NCI-H2107 (cell line): ENCODE results near the gene MMP7.
"Not testable (repeated sequence)": the region's sequence is repeated elsewhere in the genome, so short reads cannot be mapped to it uniquely, and the experiment has no call there.

Experiments used
- DNase-seq: peaks from one replicate; lab custom pipeline; 2025; lab: John Stamatoyannopoulos, UW

The MMP7 gene

DNA sequence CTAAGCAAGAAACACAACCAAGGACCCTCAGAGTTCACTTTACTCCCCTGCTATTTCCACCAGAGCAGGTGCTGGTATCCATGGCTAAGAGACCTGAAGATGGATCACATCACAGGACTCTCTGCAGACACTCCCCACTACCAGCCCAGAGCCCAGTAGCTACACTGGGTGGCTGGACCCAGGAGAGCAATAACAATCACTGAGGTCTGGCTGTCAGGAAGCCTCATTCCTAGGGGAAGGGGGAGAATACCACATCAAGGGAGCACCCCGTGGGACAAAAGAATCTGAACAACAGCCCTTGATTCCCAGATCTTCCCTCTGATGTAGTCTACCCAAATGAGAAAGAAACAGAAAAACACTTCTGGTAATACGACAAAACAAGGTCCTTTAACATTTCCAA is 9.0 kb upstream of the MMP7 start:
- DNase-seq: no peak

DNA sequence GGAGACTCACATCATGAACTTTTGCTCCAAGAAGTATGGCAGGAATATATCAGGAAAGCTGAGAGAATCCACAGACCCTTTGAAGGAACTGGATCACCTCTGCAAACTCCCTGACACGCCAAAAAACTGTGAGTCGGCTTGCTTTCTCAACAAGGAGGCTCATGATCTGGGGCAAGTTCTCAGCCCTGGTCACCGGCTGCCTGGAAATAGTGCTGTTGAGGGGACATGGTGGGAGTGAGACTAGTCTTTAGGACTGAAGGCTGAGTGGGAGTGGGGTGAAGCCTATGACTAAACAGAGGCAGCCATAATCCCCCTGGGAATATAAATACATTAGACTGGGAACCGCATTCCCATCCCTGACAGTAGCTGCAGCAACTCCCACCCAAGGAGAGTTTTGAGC is 8.4 kb upstream of the MMP7 start:
- DNase-seq: no peak

DNA sequence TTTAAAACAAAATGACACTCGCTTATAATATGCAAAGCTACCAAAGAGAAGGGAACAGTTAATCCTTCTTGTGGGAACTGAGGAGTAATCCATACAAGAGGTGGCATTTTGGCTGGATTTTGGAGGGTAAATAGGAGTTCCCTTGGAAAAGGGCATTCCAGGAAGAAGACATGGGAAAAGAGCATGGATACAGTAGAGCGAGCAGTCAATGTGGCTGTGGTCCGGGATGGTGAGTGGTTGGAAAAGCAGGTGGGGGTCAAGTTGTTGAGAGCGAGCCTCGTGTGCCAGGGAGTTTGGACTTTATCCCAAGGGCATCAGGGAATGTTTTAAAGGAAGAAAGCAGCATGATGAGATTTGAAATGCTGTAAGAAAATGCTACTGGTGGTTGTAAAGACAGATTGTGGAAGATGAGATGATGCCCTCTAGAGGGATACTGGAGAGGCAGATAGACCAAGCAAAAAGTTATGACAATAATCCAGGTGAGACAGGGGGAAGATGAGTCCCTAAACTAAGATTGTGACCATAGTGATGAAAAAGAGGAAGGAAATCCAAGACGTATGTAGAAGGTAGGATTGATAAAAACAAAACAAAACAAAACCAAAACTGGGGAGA is 3.8 kb upstream of the MMP7 start:
- DNase-seq: no peak

DNA sequence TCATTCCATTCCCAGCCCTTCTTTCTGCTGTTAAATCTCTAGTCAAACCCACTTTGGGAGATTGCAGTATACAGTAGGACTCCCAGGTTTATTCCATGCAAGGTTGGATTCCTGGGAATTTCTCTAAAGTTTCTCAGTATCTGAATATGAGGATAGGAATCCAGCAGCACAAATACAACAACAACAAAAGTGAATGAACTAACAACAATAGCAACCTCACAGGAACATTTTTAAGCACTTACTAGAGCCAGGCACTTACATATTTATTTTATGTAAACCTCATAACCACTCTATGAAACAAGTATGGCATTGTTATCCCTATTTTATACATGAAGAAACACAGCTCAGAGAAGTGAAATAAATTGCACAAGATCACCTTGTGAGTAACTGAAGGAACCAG is 1.9 kb downstream of the MMP7 start:
- no peak for DNase-seq

DNA sequence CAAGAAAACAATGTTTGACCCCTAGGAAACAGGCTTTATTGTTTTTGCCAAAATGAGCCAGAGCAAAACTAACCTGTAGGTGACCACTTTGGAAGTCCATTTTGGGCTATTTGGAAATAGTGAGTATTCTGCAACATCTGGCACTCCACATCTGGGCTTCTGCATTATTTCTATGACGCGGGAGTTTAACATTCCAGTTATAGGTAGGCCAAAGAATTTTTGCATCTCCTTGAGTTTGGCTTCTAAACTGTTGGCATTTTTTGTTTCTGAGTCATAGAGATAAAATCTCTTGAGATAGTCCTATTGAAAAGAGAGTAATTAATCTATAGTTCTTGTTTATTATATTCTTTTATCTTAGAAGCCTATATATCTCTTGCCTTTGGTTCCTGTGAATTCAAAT is 2.9 kb downstream of the MMP7 start:
- no peak for DNase-seq

DNA sequence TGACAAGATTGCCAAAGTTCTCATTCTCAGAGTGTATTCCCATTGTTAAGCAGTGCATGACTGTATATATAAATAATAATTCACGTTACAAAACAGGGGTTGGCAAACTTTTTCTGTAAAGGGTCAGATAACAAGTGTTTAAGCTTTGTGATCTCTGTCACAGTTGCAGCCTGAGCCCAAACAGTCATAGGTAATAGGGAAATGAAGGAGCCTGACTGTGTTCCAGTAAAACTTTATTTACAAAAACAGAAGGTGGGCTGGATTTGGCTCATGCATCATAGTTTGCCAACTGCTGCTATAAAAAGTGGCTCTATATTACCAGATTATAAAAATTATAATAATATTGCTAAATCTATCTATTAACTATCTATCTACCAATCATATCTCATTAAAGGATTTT is 3.5 kb downstream of the MMP7 start:
- no peak for DNase-seq

DNA sequence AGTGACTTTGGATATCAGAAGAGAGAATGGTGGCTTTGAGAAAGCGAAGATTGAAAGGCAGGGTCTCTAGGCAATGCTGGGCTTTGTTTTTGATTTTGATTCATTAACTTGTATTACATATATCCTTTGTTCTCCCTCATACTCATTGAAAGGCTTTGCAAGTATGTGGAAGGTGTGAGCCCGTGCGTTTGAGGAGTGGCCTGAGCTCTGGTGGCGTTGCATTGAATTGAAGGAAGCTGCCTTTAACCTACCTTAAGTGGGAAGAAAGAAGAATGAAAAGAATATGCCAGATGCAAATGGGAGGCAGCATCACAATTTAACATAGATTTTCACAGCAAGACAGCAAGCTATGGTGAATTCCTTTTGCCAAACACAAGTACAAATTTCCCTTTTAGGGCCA is 6.7 kb downstream of the MMP7 start:
- DNase-seq: no peak

DNA sequence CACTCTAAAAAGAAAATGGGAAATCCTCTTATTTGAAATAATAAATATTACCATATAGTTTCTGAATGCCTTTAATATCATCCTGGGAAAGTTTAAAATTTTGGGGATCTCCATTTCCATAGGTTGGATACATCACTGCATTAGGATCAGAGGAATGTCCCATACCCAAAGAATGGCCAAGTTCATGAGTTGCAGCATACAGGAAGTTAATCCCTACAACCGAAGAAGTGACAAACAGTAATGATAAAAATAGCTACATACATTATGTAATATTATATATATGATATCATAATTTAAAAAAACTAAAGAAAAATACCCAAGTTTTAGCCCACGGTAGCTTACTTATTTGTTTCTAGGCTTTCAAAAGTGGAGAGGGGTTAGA is 7.4 kb downstream of the MMP7 start:
- no peak for DNase-seq

DNA sequence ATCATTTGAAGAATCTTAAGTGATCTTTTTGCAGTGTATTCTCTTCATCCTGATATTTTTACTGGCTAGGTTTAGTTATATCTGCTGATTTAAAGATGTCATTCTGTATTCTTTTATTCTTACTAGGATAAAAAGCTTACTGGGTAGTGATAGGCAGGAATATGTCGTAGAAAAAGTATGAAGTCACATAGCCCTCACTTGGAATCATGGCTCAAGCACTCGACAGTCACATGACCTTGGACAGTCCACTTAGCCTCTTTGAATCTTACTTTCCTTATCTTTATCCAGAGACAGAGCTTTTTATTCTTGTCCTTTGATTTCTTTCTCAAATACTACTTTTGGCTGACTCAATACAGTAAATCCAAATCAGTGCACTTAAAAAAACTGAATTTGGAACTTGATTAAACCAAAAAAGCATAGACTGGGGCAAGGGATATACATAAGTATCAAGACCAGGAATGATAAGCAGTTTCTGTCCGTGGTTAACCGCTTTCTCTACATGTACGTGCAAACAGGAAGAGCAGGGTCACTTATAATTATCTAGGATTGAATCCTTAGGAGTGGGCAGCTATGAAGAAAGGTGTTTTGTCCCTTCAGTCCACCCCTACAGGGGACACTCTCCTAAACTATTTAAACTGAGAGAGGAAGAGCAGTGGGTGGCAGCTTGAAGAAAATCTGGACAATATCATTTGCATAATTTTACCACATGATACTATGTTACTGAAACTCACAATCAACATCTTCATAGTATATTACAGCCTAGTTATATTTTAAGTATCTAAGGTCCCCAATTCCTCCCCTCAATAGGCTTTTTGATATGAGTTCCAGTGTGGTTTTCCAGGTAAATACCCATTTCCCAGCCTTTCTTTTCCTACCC is 8.0 kb downstream of the MMP7 start:
- DNase-seq: no peak

DNA sequence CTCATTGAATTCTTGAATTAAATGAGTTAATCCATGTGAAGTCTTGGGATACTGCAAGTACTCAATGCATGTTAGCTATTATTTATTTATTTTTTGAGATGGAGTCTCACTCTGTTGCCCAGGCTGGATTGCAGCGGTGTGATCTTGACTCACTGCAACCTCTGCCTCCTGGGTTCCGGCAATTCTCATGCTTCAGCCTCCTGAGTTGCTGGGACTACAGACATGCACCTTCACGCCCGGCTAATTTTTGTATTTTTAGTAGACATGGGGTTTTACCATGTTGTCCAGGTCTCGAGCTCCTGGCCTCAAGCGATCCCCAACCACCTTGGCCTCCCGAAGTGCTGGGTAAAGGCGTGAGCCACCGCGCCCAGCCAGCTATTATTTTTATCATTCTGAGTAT is 9.4 kb downstream of the MMP7 start:
- DNase-seq: no peak

DNA sequence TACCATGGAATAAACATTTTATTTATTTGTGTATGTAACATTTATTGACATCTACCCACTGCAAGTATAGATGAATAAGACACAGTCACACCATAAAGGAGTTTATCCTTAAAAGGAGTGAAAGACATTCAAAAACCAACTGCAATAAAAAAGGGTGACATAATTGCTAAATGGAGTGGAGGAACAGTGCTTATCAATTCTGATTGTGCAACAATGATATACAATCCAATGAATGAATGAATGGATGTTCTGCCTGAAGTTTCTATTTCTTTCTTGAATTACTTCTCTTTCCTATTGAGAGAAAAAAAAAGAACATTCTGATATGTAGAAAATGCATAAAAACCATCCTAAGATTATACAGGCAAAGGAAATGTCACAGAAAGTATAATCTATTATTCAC is 10.0 kb downstream of the MMP7 start:
- no peak for DNase-seq

DNA sequence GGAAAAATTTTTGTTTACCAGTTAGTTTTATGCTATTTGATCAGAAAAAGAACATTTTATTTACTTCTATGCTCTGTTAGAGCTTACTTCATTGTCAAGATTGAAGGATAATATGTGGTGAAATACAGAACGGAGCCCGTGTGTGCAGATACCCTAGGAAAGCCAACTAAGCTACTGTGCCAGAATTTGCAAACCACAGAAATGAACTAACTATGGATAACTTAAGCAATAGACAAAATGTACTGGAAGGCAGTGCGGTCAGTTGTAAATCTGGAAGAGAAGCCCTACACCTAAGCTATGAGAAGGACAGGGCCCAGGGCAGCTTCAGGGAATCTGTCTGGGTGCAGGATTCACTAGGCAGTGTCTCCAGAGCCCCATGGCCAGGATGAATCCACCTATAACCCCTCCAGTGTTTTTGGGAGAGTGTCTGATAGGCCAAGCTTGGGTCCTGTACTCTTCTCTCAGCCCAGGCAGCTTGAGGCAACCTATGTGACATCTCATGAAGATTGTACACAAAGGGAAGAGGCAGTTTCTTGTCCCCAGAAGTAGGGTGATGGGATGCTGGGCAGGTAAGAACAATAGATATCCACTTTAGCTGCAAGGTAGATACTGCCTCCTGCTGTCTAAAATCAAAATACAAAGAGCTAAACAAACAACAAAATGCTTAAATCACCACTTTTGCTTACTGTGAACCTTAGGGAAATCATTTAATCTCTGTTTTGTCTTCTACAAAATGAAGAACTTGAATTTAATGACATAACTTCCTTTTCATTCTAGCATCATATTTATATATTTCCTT is 12.1 kb downstream of the MMP7 start:
- no peak for DNase-seq

DNA sequence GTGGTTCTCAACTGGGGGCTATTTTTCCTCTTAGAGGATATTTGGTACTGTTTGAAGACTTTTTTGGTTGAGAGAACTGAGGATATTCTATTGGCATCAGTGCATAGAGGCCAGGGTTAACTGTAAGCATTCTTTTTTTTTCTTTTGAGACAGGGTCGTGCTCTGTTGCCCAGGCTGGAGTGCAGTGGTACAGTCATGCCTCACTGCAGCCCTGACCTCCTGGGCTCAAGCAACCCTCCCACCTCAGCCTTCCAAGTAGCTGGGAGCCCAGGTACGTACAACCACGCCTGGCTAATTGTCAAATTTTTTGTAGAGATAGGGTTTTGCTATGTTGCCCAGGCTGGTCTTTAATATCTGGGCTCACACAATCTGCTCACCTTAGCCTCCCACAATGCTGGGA is 12.9 kb downstream of the MMP7 start:
- DNase-seq: no peak

DNA sequence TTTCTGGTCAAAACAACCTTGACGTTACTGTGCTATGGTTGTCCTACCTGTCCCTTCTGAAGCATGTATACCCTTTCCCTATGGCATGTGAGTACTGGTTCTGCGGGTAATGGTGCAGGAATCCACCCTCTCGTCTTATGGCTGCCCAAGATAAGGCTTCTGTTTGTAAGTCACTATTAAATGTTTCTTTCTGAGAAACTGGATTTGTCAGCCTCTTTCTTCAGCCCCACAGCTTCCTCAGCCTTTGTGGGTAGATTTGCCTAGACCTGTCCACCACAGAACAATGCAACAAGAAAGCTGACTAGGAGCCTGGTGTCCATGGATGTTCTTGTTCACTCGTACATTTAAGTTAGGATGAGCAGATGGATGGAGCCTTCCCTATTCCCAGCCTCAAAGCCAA is 14.4 kb downstream of the MMP7 start:
- DNase-seq: no peak

DNA sequence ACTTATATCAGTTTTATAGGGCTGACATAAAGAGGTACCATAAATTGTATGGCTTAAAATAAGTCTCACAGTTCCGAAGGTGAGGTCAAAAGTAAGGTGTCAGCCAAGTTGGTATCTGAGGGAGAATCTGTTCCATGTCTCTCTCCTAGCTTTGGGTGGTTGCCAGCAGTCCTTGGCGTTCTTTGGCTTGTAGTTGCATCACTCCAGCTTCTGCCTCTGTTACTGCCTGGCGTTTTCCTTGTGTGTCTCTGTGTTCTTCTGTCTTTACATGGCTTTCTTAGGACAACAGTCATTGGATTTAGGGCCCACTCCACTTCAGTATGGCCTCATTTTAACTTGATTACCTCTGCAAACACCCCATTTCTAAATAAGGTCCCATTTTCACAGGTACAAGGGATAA is 16.7 kb downstream of the MMP7 start:
- DNase-seq: no peak

DNA sequence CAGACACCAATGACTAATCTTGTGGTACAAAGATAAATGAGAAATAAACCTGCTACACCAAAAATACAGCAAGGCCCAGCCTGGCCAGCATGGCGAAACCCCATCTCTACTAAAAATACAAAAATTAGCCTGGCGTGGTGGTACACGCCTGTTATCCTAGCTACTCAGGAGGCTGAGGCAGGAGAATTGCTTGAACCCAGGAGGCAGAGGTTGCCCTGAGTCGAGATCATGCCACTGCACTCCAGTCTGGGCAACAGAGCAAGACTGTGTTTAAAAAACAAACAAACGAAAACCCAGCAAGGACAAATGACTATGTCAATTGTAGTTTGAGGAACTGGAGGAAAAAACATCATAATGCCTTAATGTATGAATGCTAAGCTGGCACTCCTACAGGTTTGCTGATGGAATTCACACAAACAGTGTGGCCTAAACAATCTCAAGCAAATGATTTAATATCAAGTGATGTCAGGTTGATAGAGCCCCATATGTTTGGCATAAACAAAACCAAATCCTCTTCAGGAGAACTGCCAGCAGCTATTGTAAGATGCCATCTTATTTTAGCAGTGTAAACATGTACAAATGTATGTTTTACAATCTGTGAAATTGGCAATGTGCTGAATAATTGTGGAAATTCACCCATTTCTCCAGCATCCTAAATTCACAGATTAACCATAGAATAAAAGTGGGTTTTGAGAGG is 20.0 kb downstream of the MMP7 start:
- no peak for DNase-seq

DNA sequence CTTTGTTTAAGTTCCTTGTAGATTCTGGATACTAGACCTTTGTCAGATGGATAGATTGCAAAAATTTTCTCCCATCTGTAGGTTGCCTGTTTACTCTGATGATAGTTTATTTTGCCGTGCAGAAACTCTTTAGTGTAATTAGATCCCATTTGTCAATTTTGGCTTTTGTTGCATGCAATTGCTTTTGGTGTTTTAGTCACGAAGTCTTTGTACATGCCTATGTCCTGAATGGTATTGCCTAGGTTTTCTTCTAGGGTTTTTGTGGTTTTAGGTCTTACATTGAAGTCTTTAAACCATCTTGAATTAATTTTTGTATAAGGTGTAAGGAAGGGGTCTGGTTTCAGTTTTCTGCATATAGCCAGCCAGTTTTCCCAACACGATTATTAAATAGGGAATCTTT is 27.7 kb downstream of the MMP7 start:
- not testable (repeated sequence) for DNase-seq

DNA sequence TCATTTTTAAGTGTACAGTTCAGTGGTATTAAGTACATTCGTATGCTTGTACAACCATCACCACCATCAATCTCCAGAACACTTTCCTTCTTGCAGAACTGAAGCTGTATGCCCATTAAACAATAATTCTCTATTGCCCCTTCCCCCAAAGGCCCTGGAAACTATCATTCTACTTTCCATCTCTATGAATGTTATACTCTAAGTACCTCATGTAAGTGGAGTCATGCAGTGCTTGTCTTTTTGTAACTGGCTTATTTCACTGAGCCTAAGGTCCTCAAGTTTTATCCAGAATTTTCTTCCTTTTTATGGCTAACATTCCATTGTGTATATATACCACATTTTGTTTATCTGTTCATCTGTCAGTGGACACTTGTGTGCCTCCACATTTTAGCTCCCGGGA is 29.7 kb downstream of the MMP7 start:
- no peak for DNase-seq

DNA sequence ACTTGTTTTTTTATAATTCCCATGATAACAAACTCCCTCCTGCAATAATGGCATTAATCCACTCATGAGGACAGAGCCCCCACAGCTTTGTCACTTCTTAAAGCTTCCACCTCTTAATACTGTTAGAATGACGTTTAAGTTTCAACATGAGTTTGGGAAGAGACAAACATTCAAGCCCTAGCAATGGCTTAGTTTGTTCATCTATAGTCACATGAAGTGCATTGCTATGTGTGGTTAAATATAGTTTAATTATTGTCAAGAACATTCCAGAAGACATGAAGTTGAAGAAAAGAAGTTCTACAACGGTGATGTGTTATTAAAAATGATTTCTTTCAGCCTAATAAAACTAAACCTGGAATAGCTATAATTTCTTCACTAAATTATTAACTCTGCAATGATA is 30.6 kb downstream of the MMP7 start:
- DNase-seq: no peak

DNA sequence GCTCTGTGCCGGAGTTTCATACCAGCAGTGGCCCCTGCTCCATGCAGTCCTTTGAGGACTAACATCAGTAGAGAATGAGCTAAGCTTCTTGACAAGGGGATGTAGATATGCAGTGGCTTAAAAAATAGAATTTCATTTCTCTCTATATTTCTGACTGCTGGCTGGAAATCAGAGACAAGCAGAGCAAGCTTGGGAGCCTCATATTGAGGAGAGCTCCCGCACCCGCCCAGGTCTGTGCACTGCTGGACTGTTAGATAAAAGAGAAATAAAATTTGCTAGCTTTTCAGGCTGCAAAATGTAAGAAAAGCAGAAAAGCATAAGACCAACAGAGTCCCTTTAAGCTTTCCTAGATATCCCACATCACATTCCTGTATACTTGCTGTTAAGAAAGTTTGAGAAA is 31.4 kb downstream of the MMP7 start:
- DNase-seq: no peak

DNA sequence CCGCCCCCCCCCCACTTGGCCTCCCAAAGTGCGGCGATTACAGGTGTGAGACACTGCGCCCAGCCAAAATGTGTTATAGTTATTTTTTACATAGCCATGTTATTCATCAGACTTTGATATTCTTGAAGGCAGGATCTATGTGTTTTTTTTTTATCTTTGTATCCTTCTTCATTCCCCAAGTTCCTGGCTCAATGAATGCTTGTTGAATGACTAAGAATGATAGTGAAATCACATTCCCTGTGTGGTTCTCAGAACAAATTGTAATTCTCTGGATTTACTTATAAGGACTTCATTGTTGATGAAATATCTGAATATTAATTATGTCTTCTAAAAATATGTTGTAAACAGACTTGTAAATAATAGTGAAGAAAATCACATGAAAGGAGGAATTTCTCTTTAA is 33.5 kb downstream of the MMP7 start:
- no peak for DNase-seq
